Naive thymus-derived CD4-positive, alpha-beta T cell (primary cell): Measurements from ENCODE around the gene ZC4H2. TPM values are rescaled to one million over a fixed set of nuclear protein-coding genes. Genes with fewer than 3 reads are reported as not detected.

Experiments
- ATAC-seq: fragments of 150-1000 bp; cut with Tn5 transposase; 2 replicates; pipeline ENCODE4 v1.10.0; 2021; ENCODE audit warnings: mild to moderate bottlenecking, moderate library complexity
- CTCF ChIA-PET: fragments of 350-600 bp; sonication (Branson Sonifier 250); formaldehyde crosslinking; loops from one replicate; lab custom pipeline; 2021; ENCODE audit warnings: antibody characterized with exemption; lab: Charles Lee
- POLR2A ChIA-PET: fragments of 350-600 bp; sonication (Branson Sonifier 250); formaldehyde crosslinking; loops from one replicate; lab custom pipeline; 2021; ENCODE audit warnings: antibody characterized with exemption, inconsistent platforms; lab: Charles Lee
- DNase-seq, 9 donors: peaks; one replicate each; pipeline versions ENCODE4 v3.0.0 to v3.0.0-alpha.2; 2020 to 2022; ENCODE audit warnings: mixed read lengths in 1 of 9
- H3K27ac ChIP-seq: one replicate; pipeline ENCODE4 v1.7.0; 2013; ENCODE audit warnings: mild to moderate bottlenecking, low read depth, low read length, moderate library complexity
- H3K27me3 ChIP-seq, 2 donors: one replicate each; pipeline ENCODE4 v1.7.0; 2013; ENCODE audit warnings: low read length in 2 of 2, mild to moderate bottlenecking in 2 of 2, moderate library complexity in 2 of 2; ENCODE audit not compliant: control insufficient read depth in 2 of 2, insufficient read depth in 2 of 2
- H3K36me3 ChIP-seq, 3 experiments: 1 replicate in 2 of 3; 2 replicates in 1 of 3; pipeline ENCODE4 v1.7.0; 2013; ENCODE audit warnings: low read length in 3 of 3, mild to moderate bottlenecking in 3 of 3, moderate library complexity in 1 of 3; ENCODE audit not compliant: insufficient read depth in 3 of 3, control insufficient read depth in 2 of 3
- H3K4me1 ChIP-seq, 2 donors: one replicate each; pipeline ENCODE4 v1.7.0; 2013; ENCODE audit warnings: low read length in 2 of 2, mild to moderate bottlenecking in 2 of 2, moderate library complexity in 1 of 2; ENCODE audit not compliant: control insufficient read depth in 2 of 2, insufficient read depth in 2 of 2
- H3K4me3 ChIP-seq: 2 replicates; pipeline ENCODE4 v1.7.0; 2013; ENCODE audit warnings: mild to moderate bottlenecking, low read length
- H3K9me3 ChIP-seq, 3 experiments: 1 replicate in 2 of 3; 2 replicates in 1 of 3; pipeline ENCODE4 v1.7.0; 2013; ENCODE audit warnings: low read length in 3 of 3; ENCODE audit not compliant: control insufficient read depth in 2 of 3
- H3K27ac Mint-ChIP-seq, 9 donors: one replicate each; pipeline ENCODE4 v1.8.0; 2020 to 2022; ENCODE audit warnings: mixed read lengths in 9 of 9, mild to moderate bottlenecking in 8 of 9, moderate library complexity in 5 of 9, inconsistent platforms in 2 of 9
- H3K27me3 Mint-ChIP-seq, 5 donors: one replicate each; pipeline ENCODE4 v1.8.0; 2021 to 2022; ENCODE audit warnings: mixed read lengths in 5 of 5, mild to moderate bottlenecking in 1 of 5
- H3K36me3 Mint-ChIP-seq, 5 donors: one replicate each; pipeline ENCODE4 v1.8.0; 2020 to 2022; ENCODE audit warnings: mixed read lengths in 5 of 5, mild to moderate bottlenecking in 3 of 5, inconsistent platforms in 1 of 5
- H3K4me1 Mint-ChIP-seq, 7 donors: one replicate each; pipeline ENCODE4 v1.8.0; 2020 to 2022; ENCODE audit warnings: mixed read lengths in 7 of 7, mild to moderate bottlenecking in 3 of 7, inconsistent platforms in 1 of 7
- H3K4me3 Mint-ChIP-seq, 10 donors: one replicate each; pipeline ENCODE4 v1.8.0; 2020 to 2022; ENCODE audit warnings: mild to moderate bottlenecking in 10 of 10, mixed read lengths in 10 of 10, moderate library complexity in 6 of 10, inconsistent platforms in 2 of 10
- H3K9me3 Mint-ChIP-seq, 11 donors: one replicate each; pipeline ENCODE4 v1.8.0; 2020 to 2022; ENCODE audit warnings: mixed read lengths in 11 of 11, mild to moderate bottlenecking in 4 of 11, inconsistent platforms in 1 of 11, moderate library complexity in 1 of 11
- intact Hi-C, 2 donors: fragments of 100-400 bp; cut with micrococcal nuclease; formaldehyde crosslinking; loops; one replicate each; pipeline ENCODE4 v1.15.1; 2023
- polyA plus RNA-seq, 2 donors: library from polyadenylated mRNA; unstranded; fragments of 300-500 nt; fragmentation: Illumina TruSeq; gene quantifications; one replicate each; pipeline ENCODE4 v1.2.3, GENCODE V29; 2021
- total RNA-seq, 6 experiments: library from RNA in 5 of 6; stranded (reverse) in 5 of 6; gene quantifications; 1 replicate in 5 of 6; 2 replicates in 1 of 6; pipeline ENCODE4 v1.2.3 and lab custom pipeline; 2021 to 2026

Gene ZC4H2
- total and polyA plus RNA-seq, 7 experiments from 2014 or later = 11.5 to 22.9 (median 18.3) TPM

DNA sequence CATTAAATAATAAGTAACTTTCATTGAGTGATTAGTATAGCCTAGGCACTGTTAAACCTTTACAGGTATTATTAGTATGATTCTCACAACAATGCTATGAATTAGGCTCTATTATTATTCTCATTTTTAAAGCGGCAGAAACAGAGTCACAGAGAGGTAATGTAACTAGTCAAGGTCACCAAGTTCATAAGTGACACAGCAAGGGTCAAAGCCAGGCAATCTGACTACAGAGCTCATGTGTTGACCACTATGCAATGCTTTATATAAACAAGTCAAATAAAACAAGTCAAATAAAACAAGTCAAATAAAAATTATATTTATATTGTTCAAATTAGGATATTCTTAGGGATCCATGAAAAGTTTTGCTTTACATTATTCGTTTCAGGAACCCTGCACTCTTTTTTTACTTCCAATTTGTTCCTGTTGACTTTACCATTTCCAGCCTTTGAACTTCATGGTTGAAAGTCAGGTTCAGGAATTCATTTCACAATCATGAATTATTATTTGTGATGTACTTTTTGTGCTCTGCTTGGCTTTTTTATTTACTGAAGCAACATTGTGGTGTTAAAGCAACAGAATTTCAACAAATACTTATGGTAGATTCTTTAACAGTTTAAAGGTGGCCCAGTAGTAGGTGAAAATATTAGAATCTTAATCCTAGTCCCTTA is 18.0 kb upstream of the ZC4H2 start:
- Mint-ChIP-seq H3K4me3 (no peak overlapping the region), H3K36me3 (peaks cover 0 to 44% (median 21%) of the 10 kb centered on the region in 5 donors), H3K9me3 (peaks cover 0 to 54% (median 7%) of the 10 kb centered on the region in 11 donors), H3K4me1 (peaks cover 0 to 5% (median 0%) of the 10 kb centered on the region in 7 donors), H3K27me3 (no peaks in the 10 kb centered on the region), H3K27ac (no peak overlapping the region)
- no peak for DNase-seq
- no peak for ATAC-seq
- Histone ChIP-seq H3K27ac (no peak overlapping the region), H3K27me3 (no peaks in the 10 kb centered on the region), H3K9me3 (no peaks in the 10 kb centered on the region), H3K4me1 (no peaks in the 10 kb centered on the region), H3K36me3 (no peaks in the 10 kb centered on the region), H3K4me3 (no peak overlapping the region)
- ChIA-PET CTCF (no interaction called here), POLR2A (interaction anchor here (0.7 kb wide), 1 partner anchor 26 kb away, joined by 4 read pairs; no protein-coding TSS in a partner anchor)
- intact Hi-C loops = no loop called here

DNA sequence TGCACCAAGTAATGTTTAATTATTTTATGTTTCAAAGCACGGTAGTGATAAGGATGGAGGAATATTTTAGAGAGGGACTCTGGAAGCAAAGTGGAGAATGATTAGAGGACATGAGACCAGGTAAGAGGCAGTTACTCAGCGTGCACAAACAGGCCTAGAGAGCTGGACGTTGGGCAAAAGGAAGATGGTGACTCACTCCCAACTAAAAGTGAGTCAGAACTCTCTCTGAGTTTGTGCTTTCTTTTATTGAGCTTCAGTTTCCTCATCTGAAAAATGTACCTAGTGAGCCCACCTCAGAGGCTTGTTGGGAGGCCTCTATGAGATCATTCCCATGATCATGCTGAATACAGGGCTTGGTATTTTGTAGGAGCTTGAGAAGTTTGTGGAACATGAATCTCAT is 1.6 kb upstream of the ZC4H2 start:
- no peak for ATAC-seq
- H3K27me3 ChIP-seq = no peaks in the 10 kb centered on the region
- H3K36me3 ChIP-seq = no peaks in the 10 kb centered on the region
- H3K27ac Mint-ChIP-seq = peak overlapping the region in 2 of 9 donors; percentile 9 to 82
- DNase-seq = no peak
- peaks cover 0 to 3% (median 0%) of the 10 kb centered on the region in 11 donors for H3K9me3 Mint-ChIP-seq
- H3K36me3 Mint-ChIP-seq = peaks cover 0 to 4% (median 0%) of the 10 kb centered on the region in 5 donors
- POLR2A ChIA-PET = interaction anchor here (1.0 to 1.3 kb wide), 2 partner anchors 9 to 557 kb away, joined by 3 read pairs; partner anchors contain the start of gene LAS1L
- no peak overlapping the region for H3K4me3 ChIP-seq
- no peaks in the 10 kb centered on the region for H3K27me3 Mint-ChIP-seq
- peaks cover 3 to 11% of the 10 kb centered on the region in 2 donors for H3K4me1 ChIP-seq
- H3K4me3 Mint-ChIP-seq = no peak overlapping the region
- CTCF ChIA-PET = no interaction called here
- H3K9me3 ChIP-seq = no peaks in the 10 kb centered on the region
- peaks cover 2 to 27% (median 23%) of the 10 kb centered on the region in 7 donors for H3K4me1 Mint-ChIP-seq
- H3K27ac ChIP-seq = no peak overlapping the region
- intact Hi-C loops = loop anchor here (2.0 to 5.0 kb wide), 6 partner anchors 221 to 1749 kb away; partner anchors contain the start of genes AMER1 (in 1 of the 2) and MTMR8 (in 1 of the 2)

DNA sequence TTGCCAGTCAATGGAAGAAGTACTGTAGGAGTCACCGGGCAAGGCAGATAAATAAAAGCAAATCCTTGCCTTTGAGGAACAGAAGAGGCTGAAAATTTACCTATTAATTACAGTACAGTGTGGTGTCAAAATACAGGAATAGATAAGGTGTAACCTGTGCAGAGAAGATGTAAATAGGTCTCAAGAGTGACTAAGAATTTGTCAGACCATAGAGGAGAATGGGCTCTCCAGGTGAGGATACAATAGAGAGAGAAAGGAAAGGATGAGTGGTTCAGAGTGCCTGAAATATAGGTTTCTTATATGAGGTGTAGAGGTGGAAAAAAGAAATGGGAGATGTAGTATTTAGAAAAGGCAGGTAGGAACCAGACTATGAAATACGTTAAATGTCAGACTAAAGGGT is 801 bp upstream of the ZC4H2 start:
- H3K27ac Mint-ChIP-seq = peak overlapping the region in 5 of 9 donors; percentile 29 to 88 (median 70)
- peak overlapping the region; percentile 62 for H3K4me3 ChIP-seq
- intact Hi-C loops = loop anchor here (2.0 to 5.0 kb wide), 6 partner anchors 220 to 1750 kb away; partner anchors contain the start of genes AMER1 (in 1 of the 2) and MTMR8 (in 1 of the 2)

DNA sequence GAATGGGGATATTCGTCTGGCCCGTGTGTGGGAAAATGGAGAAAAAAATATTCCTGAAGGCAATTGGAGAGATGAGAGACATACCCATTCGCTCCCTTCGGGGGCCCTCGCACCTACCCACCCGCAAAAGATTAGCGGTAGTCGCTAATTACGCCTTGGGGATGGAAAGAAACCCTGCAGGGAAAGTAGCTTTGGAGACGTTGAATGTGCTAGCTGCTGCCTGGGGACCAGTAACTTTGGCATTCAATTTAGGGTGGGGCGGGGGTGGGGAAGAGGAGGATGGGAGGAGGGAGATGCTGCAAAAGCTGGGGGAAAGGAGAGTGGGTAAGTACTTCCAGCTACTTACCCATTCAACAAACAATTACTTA is 407 bp upstream of the ZC4H2 start:
- peaks cover 0 to 8% (median 0%) of the 10 kb centered on the region in 11 donors for H3K9me3 Mint-ChIP-seq
- intact Hi-C loops = loop anchor here (1.0 to 5.0 kb wide), 11 partner anchors 58 to 1751 kb away; partner anchors contain the start of genes AMER1 (in 2 of the 2), LAS1L (in 2 of the 2), MTMR8 (in 2 of the 2) and ZC3H12B (in 1 of the 2)

More for the DNA sequence above, 801 bp upstream of the ZC4H2 start:
- CTCF ChIA-PET = no interaction called here
- peaks cover 2 to 32% (median 23%) of the 10 kb centered on the region in 7 donors for H3K4me1 Mint-ChIP-seq
- no peaks in the 10 kb centered on the region for H3K36me3 ChIP-seq
- H3K36me3 Mint-ChIP-seq = peaks cover 0 to 10% (median 4%) of the 10 kb centered on the region in 5 donors
- no peaks in the 10 kb centered on the region for H3K9me3 ChIP-seq
- H3K4me1 ChIP-seq = peaks cover 3 to 11% of the 10 kb centered on the region in 2 donors
- peaks cover 0 to 4% (median 0%) of the 10 kb centered on the region in 11 donors for H3K9me3 Mint-ChIP-seq
- no peak for ATAC-seq
- POLR2A ChIA-PET = interaction anchor here (1.0 to 2.8 kb wide), 5 partner anchors 10 to 771 kb away, joined by 3 to 25 read pairs (median 4); partner anchors contain the start of genes AMER1, LAS1L and ZC3H12B
- no peaks in the 10 kb centered on the region for H3K27me3 Mint-ChIP-seq
- no peak for DNase-seq
- H3K27me3 ChIP-seq = no peaks in the 10 kb centered on the region
- H3K4me3 Mint-ChIP-seq = peak overlapping the region; percentile 24 to 98 (median 96)
- H3K27ac ChIP-seq = no peak overlapping the region

DNA sequence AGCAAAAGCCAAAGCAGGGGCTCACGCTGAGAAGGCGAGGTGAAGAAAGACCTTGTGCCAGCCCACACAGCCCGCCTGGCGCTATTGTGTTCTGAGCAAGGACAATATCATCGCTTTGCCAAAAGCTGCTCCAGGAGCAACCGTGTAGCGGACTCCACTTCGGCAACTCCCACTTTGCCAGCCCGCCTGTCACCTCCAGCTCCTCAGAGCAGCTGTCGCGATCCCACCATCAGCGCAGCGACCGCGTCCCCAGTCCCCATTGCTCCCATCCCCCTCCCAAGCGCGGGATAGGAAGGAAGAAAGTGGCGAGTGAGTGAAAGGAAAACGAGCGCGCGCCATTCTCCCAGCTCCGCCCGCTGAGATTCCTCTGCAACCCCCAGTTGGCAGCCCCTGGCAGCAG is 759 bp downstream of the ZC4H2 start:
- intact Hi-C loops = loop anchor here (5.0 kb wide), 5 partner anchors 218 to 1752 kb away; partner anchors contain the start of gene AMER1 (in 1 of the 2)

More for the DNA sequence above, 407 bp upstream of the ZC4H2 start:
- Histone ChIP-seq H3K4me3 (peak overlapping the region; percentile 62), H3K4me1 (peaks cover 3 to 11% of the 10 kb centered on the region in 2 donors), H3K27me3 (no peaks in the 10 kb centered on the region), H3K9me3 (no peaks in the 10 kb centered on the region), H3K36me3 (no peaks in the 10 kb centered on the region), H3K27ac (peak overlapping the region; percentile 60)
- peaks cover 2 to 32% (median 24%) of the 10 kb centered on the region in 7 donors for H3K4me1 Mint-ChIP-seq
- H3K36me3 Mint-ChIP-seq = peaks cover 0 to 14% (median 8%) of the 10 kb centered on the region in 5 donors
- ATAC-seq (peak; percentile 3), DNase-seq (no peak)
- H3K27ac Mint-ChIP-seq = peak overlapping the region; percentile 58 to 92 (median 88)
- no peaks in the 10 kb centered on the region for H3K27me3 Mint-ChIP-seq
- peak overlapping the region; percentile 87 to 99 (median 96) for H3K4me3 Mint-ChIP-seq
- POLR2A ChIA-PET = interaction anchor here (1.3 to 2.8 kb wide), 4 partner anchors 58 to 771 kb away, joined by 3 to 25 read pairs (median 5); partner anchors contain the start of genes AMER1, LAS1L and ZC3H12B
- CTCF ChIA-PET = interaction anchor here (1.2 kb wide), 1 partner anchor 48 kb away, joined by 3 read pairs; no protein-coding TSS in a partner anchor

DNA sequence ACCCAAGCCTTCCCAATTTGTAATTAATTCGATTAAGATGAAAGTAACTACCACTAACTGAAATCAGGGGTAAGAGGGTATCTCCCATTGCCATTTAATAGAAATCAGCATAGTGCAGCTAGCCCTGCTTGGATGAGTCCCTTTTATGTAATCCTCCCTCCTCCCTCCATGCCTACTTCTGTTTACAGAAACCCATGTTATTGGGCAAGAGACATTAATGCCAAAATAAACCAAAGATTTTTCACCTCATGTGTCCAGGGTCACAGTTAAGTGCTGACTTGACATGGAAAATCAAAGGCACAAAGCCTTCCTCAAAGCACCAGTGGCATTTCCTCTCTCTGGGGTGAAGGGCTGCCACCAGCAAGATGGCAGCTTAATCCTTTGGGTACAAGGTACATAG is 50.8 kb downstream of the ZC4H2 start:
- ATAC-seq = no peak
- H3K4me3 ChIP-seq = no peak overlapping the region
- POLR2A ChIA-PET = no interaction called here

More for the DNA sequence above, 759 bp downstream of the ZC4H2 start:
- POLR2A ChIA-PET = interaction anchor here (0.6 to 2.8 kb wide), 4 partner anchors 9 to 552 kb away, joined by 3 to 25 read pairs (median 3); partner anchors contain the start of gene ZC3H12B
- H3K36me3 Mint-ChIP-seq = peaks cover 0 to 23% (median 16%) of the 10 kb centered on the region in 5 donors
- peaks cover 3 to 11% of the 10 kb centered on the region in 2 donors for H3K4me1 ChIP-seq
- peak overlapping the region; percentile 87 to 99 (median 96) for H3K4me3 Mint-ChIP-seq
- peak; percentile 4 to 28 (median 22) for DNase-seq
- H3K9me3 Mint-ChIP-seq = peaks cover 0 to 17% (median 4%) of the 10 kb centered on the region in 11 donors
- peak overlapping the region; percentile 58 to 92 (median 88) for H3K27ac Mint-ChIP-seq
- no peaks in the 10 kb centered on the region for H3K9me3 ChIP-seq
- H3K27me3 ChIP-seq = no peaks in the 10 kb centered on the region
- H3K27me3 Mint-ChIP-seq = no peaks in the 10 kb centered on the region
- no peaks in the 10 kb centered on the region for H3K36me3 ChIP-seq
- CTCF ChIA-PET = interaction anchor here (1.2 kb wide), 1 partner anchor 49 kb away, joined by 3 read pairs; no protein-coding TSS in a partner anchor
- peaks cover 2 to 41% (median 29%) of the 10 kb centered on the region in 7 donors for H3K4me1 Mint-ChIP-seq
- H3K4me3 ChIP-seq = peak overlapping the region; percentile 62
- peak overlapping the region; percentile 60 for H3K27ac ChIP-seq
- peak; percentile 36 for ATAC-seq

More for the DNA sequence above, 50.8 kb downstream of the ZC4H2 start:
- peaks cover 0 to 5% (median 0%) of the 10 kb centered on the region in 7 donors for H3K4me1 Mint-ChIP-seq
- CTCF ChIA-PET = no interaction called here
- intact Hi-C loops = no loop called here
- Histone ChIP-seq H3K4me1 (no peaks in the 10 kb centered on the region), H3K36me3 (no peaks in the 10 kb centered on the region), H3K27me3 (no peaks in the 10 kb centered on the region), H3K9me3 (peaks cover 0 to 20% (median 0%) of the 10 kb centered on the region in 3 experiments), H3K27ac (no peak overlapping the region)
- H3K36me3 Mint-ChIP-seq = peaks cover 0 to 29% (median 13%) of the 10 kb centered on the region in 5 donors
- peaks cover 0 to 71% (median 22%) of the 10 kb centered on the region in 11 donors for H3K9me3 Mint-ChIP-seq
- H3K27me3 Mint-ChIP-seq = no peaks in the 10 kb centered on the region
- no peak overlapping the region for H3K27ac Mint-ChIP-seq
- no peak overlapping the region for H3K4me3 Mint-ChIP-seq
- DNase-seq = no peak
